ENCODE measurements around the gene TMEM190.

The TMEM190 gene

DNA sequence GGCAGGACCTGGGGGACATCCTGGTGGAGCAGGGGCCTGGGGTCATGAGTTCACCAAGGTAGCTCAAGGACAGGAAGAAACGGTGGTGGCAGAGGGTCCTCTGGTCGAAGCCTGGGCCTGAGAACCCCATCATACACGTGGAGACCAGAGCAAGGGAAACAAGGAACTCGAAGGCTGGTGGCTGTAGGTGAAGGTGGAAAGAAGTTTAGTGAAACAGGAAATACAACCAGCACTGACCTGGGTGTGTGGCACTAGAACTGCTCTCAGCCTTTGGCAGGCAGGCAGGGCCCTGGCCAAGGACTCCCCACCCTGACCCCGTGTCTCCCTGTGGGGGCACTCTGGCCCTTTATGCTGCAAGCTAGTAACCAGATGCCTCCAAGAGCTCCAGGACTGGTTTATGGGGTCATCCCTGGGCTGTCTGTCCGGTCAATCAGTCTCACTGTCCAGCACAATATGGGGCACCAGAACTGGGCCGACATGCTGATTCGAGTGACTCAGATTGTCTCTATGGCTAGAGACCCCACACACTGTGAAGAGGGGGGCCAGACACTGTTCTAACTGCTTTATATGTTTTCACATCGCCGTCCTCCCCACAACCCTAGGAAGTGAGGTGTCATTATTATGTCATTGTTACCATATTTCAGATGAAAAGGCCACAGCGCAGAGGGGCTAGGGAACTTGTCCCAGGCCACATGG, 25.9 kb upstream of the TMEM190 start:
- no peak for FAIRE-seq
- no peak for DNase-seq (ENCODE audit: low spot score)

DNA sequence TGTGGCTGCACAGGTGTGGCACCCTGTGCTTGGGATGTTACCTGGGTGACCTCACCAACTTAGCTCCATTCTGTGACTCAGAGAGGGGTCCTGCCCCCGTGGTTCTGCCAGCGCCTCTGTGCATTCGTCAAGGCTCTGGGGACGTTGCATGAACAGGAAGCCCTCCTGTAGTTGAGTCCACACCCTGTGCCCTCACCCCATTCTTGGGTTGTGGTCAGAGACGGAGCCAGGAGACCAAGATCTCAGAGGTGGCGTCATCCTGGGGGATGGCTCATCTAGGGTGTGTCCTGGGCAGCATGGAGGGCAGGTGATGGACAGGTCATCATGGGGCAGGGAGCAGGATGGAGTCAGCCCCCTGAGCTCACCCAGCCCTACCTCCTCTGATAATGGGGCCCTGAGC, 24.6 kb upstream of the TMEM190 start:
- DNase-seq (ENCODE audit: low spot score): peak; percentile 26
- FAIRE-seq: peak; percentile 30

DNA sequence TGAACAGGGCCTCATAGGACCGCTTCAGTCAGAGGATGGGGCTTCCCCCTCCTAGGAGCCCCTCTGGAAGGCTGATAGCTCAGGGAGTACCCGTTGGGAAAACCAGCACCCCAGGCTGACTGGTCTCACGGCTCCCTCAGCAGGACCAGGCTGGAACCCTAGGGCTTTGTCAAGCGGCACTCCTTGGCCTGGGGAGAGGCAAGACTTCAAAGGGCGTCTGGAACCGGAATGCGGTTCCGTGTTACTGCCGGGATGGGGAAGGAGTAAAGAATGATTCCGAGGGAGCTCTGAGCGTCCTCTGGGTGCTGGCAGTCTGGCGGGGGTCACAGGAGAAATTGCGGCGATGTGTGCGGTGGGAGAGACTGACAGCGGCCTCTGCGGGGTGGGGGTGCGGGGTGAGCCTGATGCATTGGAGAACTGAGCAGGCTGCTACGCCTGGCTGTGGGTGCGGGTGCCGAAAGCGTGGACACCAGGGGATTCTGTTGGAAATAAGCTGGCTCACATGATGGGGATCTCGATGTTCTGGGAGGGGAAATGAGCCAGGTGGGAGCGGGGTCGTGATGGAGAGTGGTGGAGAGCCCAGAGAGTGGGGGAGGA, 24.0 kb upstream of the TMEM190 start:
- no peak for FAIRE-seq
- no peak for DNase-seq (ENCODE audit: low spot score)

DNA sequence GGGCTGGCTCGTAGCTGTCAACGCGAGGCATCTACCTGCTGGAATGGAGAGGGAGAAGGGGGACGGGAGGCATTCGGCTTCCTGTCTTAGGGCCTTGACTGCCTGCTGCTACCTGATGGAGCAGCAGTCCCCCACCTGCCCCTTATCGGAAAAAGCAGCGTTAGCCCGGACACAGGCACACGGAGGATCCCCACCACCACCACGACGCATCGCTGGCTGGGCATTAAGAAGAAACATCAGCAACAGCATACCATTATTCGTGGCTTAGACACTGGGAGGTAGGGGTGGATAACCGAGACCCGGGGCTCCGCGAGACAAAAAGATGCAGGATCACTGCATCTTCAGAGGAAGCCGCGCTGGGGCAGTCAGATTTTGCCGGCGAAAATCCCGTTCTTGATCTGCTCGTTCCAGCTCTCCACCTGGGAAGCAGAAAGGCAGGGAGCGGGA, 23.2 kb upstream of the TMEM190 start:
- FAIRE-seq: no peak
- DNase-seq (ENCODE audit: low spot score): no peak

DNA sequence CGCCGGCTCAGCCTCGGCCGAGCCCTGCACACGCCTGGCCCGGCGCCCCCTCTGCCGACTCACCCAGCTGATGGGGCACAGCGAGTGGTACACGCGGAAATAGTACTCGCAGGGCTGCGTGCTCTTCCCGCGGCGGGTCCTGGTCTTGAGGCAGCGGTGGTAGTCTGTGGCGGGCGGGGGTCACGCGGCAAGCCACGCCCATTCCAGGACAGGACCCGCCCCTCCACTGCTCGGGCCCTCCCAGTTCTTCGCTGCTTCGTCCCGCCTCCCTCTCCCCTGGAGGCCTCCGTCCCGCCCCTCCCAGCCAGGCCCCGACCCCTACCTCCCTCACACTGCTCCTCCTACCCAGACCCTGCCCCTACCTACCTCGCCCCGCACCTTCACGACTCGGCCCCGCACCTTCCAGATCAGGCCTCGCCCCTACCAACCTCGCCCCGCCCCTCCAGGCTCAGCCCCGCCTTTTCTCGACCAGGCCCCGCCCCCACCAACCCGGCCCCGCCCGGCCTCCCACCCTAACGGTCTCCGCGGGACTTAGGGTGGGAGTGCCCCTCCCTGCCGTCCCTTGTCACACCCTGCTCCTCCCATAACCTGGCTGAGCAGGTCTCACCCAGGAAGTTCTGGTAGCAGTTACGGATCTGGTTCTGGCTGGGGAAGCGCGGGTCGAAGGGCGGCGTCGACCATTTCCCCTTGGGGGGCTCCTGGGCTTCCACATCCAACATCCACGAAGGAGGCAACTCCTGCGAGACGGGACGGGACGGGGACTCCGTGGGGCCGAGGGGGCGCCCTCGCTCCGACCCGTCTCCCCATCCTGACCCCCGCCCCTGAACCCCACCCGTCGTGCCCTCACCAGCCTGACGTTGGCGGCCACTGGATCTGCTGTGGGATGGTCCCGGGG, 22.6 kb upstream of the TMEM190 start:
- DNase-seq (ENCODE audit: low spot score): peak; percentile 41
- no peak for FAIRE-seq

DNA sequence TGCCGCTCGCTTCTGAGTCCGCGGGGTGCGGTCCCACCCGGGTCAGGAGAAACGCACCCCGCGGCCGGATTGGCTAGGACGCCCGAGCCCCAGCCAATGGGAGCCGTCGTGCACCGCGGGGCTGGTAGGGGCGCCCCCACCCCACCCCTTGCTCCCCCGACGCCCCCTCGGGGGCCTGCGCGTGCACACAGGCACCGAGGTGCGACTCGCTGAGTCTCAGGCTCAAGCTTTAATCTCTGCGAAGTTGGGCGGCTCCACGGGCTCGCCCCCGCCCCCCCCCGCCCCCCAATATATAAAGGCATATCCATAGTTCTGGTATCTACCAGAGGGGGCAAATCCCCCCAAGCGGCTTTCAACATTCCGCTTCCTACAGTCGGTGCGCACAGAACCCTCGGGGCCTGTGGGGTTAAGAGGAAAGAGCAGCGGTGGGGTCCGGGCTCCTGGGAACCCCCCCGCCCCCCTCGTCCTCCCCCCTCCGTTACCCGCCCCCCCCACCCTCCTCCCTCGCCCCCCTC, 21.9 kb upstream of the TMEM190 start, which contains the start of gene COX6B2:
Gene COX6B2 (minus strand): TSS at position 22 of the 515 bp plus-strand sequence. CDS start 198 bp downstream, outside the sequence.
- FAIRE-seq (no peak), DNase-seq (ENCODE audit: low spot score) (no peak)

DNA sequence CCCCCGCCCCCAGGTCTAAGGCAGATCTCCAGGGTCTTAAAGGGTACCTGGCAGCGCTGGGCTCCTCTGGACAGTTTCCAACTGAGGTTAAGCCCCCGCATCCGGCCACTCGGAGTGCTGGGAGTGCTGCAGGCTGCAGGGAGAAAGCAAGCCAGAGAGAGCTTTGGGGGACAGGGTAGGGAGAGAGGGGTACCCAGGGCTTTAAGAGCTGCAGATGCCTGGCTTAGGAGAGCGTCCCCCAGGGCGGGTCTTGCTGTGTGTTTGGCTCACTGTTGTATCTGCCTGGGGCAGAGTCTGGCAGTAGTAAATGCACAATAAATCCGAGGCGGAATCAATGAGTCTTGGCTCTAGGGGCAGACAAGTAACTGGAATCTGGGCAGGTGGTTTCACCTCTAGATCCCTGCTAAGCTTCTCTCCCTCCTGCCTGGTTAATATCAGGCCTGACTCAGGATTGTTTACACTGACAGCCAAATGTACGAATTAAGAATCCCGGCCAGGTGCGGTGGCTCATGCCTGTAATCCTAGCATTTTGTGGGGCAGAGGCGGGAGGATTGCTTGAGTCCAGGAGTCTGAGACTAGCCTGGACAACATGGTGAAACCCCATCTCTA, 21.3 kb upstream of the TMEM190 start:
- DNase-seq (ENCODE audit: low spot score) (no peak), FAIRE-seq (no peak)

DNA sequence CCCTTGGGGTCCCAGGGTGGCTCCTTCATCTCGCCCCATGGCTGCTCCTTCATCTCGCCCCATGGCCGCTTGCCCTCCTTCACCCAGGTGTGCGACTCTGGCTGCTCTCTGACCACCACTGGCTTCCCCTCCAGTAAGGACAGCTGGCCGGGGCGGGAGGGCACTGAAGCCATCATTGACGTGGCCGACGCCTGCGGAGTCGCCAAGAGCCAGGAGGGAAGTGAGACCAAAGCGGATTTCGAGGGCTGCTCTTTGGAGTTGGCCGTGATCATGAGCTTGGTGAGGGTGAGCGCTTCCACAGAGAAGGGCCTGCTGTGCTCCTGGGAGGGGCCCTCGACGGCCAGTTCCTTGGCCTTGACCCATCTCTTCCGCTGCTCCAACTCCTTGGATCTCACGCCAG, 18.1 kb upstream of the TMEM190 start:
- FAIRE-seq (no peak), DNase-seq (ENCODE audit: low spot score) (no peak)

DNA sequence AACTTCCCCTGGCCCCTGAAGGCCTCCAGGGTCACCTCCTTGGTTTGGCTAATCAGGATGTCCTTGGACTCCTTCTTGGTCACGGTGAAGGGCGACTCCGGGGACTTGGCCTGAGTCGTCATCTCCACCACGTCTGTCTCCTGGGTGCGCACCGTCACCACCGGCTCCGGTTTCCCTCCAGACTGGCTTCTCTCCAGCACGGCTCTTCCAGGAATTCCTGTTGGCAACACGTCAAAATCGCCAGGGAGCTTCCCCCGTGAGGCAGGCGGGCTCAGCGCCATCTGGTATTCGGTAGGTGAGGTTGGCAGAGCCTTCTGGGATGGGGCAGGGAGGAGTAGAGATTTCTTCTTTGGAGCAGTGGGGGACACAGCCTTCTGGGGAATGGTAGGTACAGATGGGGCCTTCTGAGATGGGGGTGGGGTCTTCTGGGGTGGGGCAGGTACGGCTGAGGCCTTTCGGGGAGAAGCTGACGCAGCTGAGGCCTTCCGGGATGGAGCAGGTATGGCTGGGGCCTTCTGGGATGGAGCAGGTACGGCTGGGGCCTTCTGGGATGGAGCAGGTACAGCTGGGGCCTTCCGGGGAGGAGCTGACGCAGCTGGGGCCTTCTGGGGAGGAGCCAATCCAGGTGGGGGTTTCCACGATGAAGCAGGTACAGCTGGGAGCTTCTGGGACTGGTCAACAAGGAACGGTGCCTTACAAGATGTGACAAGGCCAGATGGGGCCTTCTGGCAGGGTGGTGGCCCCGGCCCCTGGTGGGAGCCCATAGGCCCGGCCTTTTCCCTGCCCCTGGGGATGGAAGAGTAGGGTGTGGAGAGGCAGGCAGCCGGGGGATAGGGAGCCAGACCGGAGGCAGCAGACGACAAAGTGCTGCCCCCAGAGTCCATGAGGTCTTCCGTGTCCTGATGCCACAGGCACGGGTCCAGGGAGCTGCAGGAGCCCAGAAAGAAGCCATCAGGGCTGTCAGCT, 17.4 kb upstream of the TMEM190 start:
- FAIRE-seq: no peak
- DNase-seq (ENCODE audit: low spot score): peak; percentile 45

DNA sequence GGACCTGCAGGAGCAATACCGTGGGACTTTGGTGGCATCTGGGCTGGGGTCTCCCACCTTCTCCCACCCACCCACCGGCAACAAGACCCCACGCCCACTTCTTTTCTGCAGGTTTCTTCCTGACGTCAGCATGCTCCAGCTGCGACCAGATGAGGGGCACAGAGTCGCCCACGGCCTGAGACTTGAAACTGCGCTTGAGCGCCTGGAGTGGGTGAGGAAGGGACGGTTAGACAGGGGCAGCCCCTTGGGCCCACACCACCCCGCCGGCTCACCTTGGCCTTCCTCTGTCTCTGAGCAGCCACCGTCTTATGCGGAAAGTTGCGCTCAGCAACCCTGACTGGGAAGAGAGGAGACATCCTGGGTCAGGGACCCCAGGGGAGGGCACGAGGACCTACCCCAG, 15.7 kb upstream of the TMEM190 start:
- FAIRE-seq: no peak
- no peak for DNase-seq (ENCODE audit: low spot score)

DNA sequence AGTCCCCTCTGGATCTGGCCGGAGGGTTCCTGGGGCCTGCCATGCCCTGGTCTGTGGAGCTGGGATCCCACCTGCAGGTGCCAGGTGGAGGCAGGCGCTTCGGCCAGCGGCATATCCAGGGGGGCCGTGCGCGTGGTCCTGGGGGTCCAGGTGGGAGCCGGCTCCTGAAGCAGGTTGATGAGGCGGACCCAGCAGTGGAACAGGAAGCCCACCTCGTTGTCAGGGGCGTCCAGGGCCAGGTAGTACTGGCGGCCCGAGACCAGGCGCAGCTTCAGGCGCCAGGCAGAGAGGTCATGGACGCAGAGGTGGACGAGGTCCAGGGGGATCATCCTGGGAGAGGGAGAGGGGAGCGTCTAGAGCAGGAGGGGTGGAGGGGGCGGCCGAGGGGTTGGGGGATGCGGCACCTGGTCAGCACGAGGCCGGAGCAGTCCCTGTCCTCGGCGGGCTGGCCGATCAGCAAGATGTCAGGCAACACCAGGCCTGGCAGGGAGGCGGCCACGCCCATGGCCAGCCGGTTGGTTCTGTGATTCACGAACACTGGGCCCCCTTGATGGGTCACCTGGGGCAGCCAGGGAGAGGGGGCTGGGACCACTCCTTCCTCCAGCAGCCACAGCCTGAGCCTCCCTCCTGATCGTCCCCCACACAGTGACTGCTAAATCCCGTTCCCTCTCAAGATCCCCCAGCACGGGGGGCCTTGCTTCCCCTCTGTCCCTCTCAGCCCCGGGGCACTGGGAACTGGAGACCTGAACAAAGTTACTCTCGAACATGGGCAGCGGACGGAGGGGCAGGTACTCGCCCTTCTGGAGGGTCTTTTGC, 14.2 kb upstream of the TMEM190 start:
- no peak for FAIRE-seq
- DNase-seq (ENCODE audit: low spot score): no peak

DNA sequence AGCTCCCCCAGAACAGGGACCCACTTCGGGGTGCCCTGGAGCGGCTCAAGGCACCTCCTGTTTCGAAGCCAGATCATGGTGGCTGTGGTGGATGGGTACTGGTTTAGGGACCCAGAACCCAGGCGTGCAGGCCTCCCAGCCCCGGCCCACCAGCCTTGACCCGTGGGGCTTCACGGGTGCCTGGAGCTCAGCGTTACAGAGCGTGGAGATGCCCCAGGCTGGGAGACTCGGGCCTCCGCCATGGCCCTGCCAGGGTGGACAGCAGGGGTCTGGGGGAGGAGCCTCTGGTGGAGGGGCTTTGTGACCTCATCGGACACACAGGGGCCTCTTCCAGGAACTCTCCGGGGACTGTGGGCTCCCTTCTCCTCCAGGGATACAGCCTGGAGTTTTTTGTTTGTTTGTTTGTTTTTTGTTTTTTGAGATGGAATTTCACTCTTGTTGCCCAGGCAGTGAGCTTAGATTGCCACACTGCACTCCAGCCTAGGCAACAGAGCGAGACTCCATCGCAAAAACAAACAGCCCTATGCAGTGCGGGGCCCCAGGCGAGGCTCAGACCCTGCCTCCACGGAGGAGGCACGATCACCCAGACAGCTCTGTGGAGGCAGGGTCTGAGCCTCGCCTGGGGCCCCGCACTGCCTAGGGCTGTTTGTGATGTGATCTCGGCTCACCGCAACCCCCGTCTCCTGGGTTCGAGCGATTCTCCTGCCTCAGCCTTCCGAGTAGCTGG, 13.5 kb upstream of the TMEM190 start, which contains the start of gene GARIN5B:
Gene GARIN5B (minus strand): TSS at position 271 of the 727 bp plus-strand sequence. CDS start 194 bp downstream, at position 77.
- no peak for FAIRE-seq
- DNase-seq (ENCODE audit: low spot score): no peak

DNA sequence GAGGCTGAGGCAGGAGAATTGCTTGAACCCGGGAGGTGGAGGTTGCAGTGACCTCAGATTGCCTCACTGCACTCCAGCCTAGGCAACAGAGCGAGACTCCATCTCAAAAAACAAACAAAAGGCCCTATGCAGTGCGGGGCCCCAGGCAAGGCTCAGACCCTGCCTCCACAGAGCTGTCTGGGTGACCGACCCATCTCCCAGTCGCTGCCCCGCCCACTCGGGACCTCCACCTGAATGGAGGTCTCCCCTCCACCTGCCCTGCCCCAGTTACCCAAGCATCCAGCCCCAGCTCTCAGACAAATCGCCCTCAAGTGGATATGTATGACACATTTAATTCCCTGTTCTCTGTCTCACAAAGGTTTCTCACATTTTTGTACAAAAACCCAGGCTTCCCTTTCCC, 11.4 kb upstream of the TMEM190 start:
- FAIRE-seq: no peak
- no peak for DNase-seq (ENCODE audit: low spot score)

DNA sequence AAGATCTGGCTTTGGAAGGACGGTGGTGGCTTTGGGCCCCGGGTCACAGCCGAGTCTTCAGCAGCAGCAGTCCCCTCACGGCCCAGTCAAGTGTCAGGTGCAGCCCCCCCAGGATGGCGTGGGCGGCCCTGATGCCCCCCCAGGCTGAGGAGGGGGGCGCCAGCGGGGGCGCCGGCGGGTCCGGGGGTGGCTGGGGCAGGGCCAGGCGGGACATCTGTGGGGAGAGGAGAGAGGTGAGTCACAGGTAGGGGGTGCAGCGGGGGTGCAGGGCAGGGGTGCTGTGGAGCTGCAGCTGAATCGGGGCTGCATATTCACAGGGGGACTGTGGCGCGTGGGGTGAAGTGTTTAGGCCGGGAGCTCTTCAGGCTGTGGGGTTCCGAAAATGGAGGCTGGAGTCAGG, 10.7 kb upstream of the TMEM190 start:
- DNase-seq (ENCODE audit: low spot score): no peak
- FAIRE-seq: no peak

DNA sequence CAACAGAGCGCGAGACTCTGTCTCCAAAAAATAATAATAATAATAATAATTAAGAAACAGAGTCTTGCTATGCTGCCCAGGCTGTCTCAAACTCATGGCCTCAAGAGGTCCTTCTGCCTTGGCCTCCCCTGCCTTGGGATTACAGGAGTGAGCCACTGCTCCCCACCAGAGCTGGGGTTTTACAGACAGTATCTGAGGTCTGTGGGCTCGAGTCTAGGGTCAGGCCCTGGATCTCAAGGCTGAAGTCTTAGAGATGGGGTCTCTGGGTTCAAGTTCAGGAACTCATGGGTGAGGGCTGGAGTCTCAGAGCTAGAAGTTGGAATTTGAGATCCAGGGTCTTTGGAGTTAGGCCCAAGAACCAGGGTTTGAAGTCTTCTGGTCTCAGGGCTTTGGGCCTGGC, 9.8 kb upstream of the TMEM190 start:
- FAIRE-seq (no peak), DNase-seq (ENCODE audit: low spot score) (no peak)

DNA sequence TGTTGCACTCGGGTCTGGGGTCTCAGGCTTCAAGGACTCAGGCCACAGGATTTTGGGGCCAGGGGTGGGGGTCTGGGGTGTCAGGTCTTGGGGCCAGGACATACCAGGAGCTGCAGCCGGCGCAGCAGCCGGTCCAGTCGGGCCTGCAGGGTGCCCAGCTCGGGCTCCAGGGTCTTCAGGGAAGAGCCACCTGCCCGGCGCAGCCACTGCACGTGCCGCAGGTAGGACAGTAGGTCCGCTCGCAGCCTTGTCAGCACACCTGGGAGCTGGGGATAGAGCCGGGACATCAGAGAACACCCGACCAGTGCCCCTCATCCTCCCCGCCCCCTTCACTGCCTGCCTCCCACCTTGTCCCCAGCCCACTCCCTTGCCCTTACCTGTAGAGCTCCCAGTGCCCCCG, 8.5 kb upstream of the TMEM190 start:
- no peak for FAIRE-seq
- DNase-seq (ENCODE audit: low spot score): no peak

DNA sequence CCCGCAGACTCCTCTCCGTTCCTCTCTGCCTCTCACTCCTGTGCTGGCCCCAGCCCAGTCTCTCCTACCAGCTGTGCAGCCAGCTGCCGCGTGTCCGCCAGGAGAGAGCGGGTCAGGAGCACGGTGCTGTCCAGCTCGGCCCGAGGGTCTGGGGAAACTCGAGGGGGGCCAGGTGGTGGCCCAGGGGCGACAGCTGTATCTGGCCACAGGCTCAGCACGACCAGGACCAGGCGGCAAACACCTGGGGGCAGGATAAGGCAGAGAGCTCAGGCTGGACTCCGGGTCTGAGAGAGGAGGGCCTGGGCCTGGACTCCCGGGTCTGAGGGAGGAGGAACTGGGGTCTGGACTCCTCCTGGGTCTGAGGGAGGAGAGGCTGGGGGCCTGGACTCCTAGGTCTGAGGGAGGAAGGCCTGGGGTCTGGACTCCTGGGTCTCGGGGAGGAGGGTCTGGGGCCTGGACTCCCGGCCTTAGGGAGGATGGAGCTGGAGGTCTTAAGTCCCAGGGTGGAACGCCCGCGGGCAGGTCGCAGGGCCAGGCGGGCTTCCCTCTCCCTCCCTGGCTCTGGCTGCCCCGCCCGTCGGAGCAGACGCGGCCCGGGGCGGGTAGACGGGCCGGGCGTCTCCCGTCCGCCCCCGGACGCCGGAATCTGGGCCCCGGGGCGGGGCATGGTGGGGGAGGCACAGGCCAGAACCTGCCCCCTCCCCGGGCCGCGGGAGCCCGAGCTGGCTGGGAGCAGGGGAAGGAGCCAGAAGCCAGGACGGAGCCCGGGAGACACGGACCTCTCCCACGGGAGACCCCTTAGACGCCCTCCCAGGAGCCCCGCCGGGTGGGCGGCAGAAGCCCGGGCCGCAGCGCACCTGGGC, 7.7 kb upstream of the TMEM190 start:
- DNase-seq (ENCODE audit: low spot score) (peak; percentile 85), FAIRE-seq (no peak)

All from urothelium cell line (cell line).